ENCODE results near the gene HCST.
"Not testable (repeated sequence)": the region's sequence is repeated elsewhere in the genome, so short reads cannot be mapped to it uniquely, and the experiment has no call there.

DNA sequence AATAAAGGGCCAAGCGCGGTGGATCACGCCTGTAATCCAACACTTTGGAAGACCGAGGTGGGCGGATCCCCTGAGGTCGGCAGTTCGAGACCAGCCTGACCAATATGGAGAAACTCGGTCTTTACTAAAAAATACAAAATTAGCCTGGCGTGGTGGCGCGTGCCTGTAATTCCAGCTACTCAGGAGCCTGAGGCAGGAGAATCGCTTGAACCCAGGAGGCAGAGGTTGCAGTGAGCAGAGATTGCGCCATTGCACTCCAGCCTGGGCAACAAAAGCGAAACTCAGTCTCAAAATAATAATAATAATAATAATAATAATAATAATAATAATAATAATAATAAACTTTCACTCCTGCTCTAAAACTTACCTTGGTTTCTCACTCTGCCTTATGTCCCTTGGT lies 8.0 kb downstream of the HCST start:
- not testable (repeated sequence) for TF ChIP-seq POLR2AphosphoS5, POLR2A (IDR thresholded peaks at IDR 0.05; ENCODE audit: low read depth, low read length)

Measured in GM12892 (cell line).